ENCODE measurements around the gene DRD5.

DNA sequence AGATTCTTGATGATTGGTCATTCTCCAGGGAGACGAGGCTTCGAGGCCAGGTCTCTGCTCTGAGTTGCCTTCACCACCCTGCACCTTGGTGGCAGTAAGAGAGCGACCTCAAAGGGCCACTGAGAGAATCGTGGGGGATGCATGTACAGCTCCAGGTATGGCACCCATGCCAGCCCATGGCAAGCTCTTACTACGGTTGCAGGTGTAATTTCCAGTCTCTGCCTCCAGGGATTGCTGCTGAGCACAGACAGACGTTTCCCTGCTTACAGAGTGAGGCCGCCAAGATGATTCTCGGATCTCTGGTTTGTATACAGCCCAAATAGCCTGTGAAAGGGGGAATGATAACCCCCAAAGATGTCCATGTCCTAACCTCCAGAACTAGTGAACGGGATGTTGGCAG is 16.3 kb upstream of the DRD5 start:
- no peak for TF ChIP-seq POLR2A (IDR thresholded peaks at IDR 0.05; ENCODE audit: low read length)
- no peak for TF ChIP-seq GATA1 (IDR thresholded peaks at IDR 0.05; ENCODE audit: low read depth, low read length)

All from erythroblast (primary cell).